Tibial artery (tissue), 4 donors: ENCODE data around the gene TMEM88.
A peak's percentile ranks its signal among the peaks of the same experiment; 100 is the strongest.

Source experiments
- DNase-seq, 2 donors: peaks; one replicate each; pipeline ENCODE4 v3.0.0-alpha.2; 2019
- H3K27ac ChIP-seq, 2 donors: fragments of 200-600 bp; sonication (generic) in 1 of 2; 1 replicate in 1 of 2; 2 replicates in 1 of 2; pipeline ENCODE4 v1.5.1; 2018 to 2019; ENCODE audit warnings: mild to moderate bottlenecking in 1 of 2
- H3K27me3 ChIP-seq, 2 donors: fragments of 200-600 bp; sonication (generic) in 1 of 2; one replicate each; pipeline versions ENCODE4 v1.5.1 to v1.6.0; 2016 to 2019
- H3K36me3 ChIP-seq, 3 donors: fragments of 200-600 bp; sonication (generic) in 2 of 3; one replicate each; pipeline ENCODE4 v1.5.1; 2016 to 2019; ENCODE audit warnings: mild to moderate bottlenecking in 2 of 3
- H3K4me1 ChIP-seq, 4 donors: fragments of 200-600 bp; sonication (generic) in 2 of 4; 1 replicate in 3 of 4; 2 replicates in 1 of 4; pipeline ENCODE4 v1.5.1; 2016 to 2019
- H3K4me3 ChIP-seq, 2 donors: fragments of 200-600 bp; sonication (generic) in 1 of 2; 1 replicate in 1 of 2; 2 replicates in 1 of 2; pipeline ENCODE4 v1.5.1; 2018 to 2019; ENCODE audit warnings: mild to moderate bottlenecking in 2 of 2
- H3K9me3 ChIP-seq, 3 donors: fragments of 200-600 bp; sonication (generic) in 1 of 3; one replicate each; pipeline ENCODE4 v1.5.1; 2016 to 2019
- intact Hi-C: fragments of 100-400 bp; cut with DNase I; formaldehyde crosslinking; loops from one replicate; pipeline ENCODE4 v1.15.0; 2023; ENCODE audit warnings: low total_unique reads
- TF ChIP-seq, protein P1 (sequence below), 2 experiments: fragments of 200-600 bp in 1 of 2; fragments of 450-650 bp in 1 of 2; IDR thresholded peaks; one replicate each; pipeline ENCODE4 v1.5.1; 2017 to 2019; ENCODE audit warnings: antibody characterized with exemption in 2 of 2, mild to moderate bottlenecking in 1 of 2, moderate library complexity in 1 of 2

Gene TMEM88

GRCh38 chr17:7878234-7878633 lies 23.4 kb downstream of the TMEM88 start:
- TF ChIP-seq, protein P1, sequence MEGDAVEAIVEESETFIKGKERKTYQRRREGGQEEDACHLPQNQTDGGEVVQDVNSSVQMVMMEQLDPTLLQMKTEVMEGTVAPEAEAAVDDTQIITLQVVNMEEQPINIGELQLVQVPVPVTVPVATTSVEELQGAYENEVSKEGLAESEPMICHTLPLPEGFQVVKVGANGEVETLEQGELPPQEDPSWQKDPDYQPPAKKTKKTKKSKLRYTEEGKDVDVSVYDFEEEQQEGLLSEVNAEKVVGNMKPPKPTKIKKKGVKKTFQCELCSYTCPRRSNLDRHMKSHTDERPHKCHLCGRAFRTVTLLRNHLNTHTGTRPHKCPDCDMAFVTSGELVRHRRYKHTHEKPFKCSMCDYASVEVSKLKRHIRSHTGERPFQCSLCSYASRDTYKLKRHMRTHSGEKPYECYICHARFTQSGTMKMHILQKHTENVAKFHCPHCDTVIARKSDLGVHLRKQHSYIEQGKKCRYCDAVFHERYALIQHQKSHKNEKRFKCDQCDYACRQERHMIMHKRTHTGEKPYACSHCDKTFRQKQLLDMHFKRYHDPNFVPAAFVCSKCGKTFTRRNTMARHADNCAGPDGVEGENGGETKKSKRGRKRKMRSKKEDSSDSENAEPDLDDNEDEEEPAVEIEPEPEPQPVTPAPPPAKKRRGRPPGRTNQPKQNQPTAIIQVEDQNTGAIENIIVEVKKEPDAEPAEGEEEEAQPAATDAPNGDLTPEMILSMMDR (IDR thresholded peaks at IDR 0.05): no peak
- peaks cover 0 to 6% (median 0%) of the 10 kb centered on the region in 4 donors for H3K4me1 ChIP-seq
- intact Hi-C loops: no loop called here
- H3K4me3 ChIP-seq: no peak overlapping the region
- H3K36me3 ChIP-seq: peaks cover 0 to 16% (median 6%) of the 10 kb centered on the region in 3 donors
- H3K27ac ChIP-seq: no peak overlapping the region
- DNase-seq: no peak
- peaks cover 0 to 12% of the 10 kb centered on the region in 2 donors for H3K27me3 ChIP-seq
- H3K9me3 ChIP-seq: no peaks in the 10 kb centered on the region

- Histone ChIP-seq H3K4me3 (no peak overlapping the region), H3K9me3 (no peaks in the 10 kb centered on the region), H3K4me1 (peaks cover 0 to 7% (median under 1%) of the 10 kb centered on the region in 4 donors), H3K27me3 (peaks cover 0 to 15% of the 10 kb centered on the region in 2 donors), H3K27ac (no peak overlapping the region), H3K36me3 (peaks cover 0 to 16% (median 6%) of the 10 kb centered on the region in 3 donors)
- TF ChIP-seq, protein P1 (IDR thresholded peaks at IDR 0.05): no peak
- intact Hi-C loops: no loop called here
- no peak for DNase-seq
Observed at GRCh38 chr17:7880076-7880868, 25.4 kb downstream of the TMEM88 start.

- H3K27ac ChIP-seq: no peak overlapping the region
- H3K4me3 ChIP-seq: no peak overlapping the region
- peaks cover 0 to 16% (median 6%) of the 10 kb centered on the region in 3 donors for H3K36me3 ChIP-seq
- H3K9me3 ChIP-seq: no peaks in the 10 kb centered on the region
- H3K27me3 ChIP-seq: peaks cover 0 to 22% of the 10 kb centered on the region in 2 donors
- DNase-seq: no peak
- TF ChIP-seq, protein P1 (IDR thresholded peaks at IDR 0.05): no peak
- intact Hi-C loops: no loop called here
- H3K4me1 ChIP-seq: peaks cover 0 to 19% (median 11%) of the 10 kb centered on the region in 4 donors
Observed at GRCh38 chr17:7881276-7882054, 26.6 kb downstream of the TMEM88 start.

GRCh38 chr17:7882068-7882467 lies 27.2 kb downstream of the TMEM88 start:
- intact Hi-C loops: no loop called here
- TF ChIP-seq, protein P1 (IDR thresholded peaks at IDR 0.05): no peak
- H3K4me3 ChIP-seq: no peak overlapping the region
- H3K4me1 ChIP-seq: peaks cover 0 to 25% (median 17%) of the 10 kb centered on the region in 4 donors
- no peaks in the 10 kb centered on the region for H3K9me3 ChIP-seq
- H3K27me3 ChIP-seq: peaks cover 0 to 22% of the 10 kb centered on the region in 2 donors
- no peak overlapping the region for H3K27ac ChIP-seq
- no peak for DNase-seq
- peaks cover 0 to 16% (median 6%) of the 10 kb centered on the region in 3 donors for H3K36me3 ChIP-seq

GRCh38 chr17:7882629-7883028 lies 27.8 kb downstream of the TMEM88 start:
- H3K27ac ChIP-seq: peak overlapping the region in 1 of 2 donors; percentile 58

More at GRCh38 chr17:7882629-7883028, 27.8 kb downstream of the TMEM88 start:
- peaks cover 0 to 16% (median 6%) of the 10 kb centered on the region in 3 donors for H3K36me3 ChIP-seq
- H3K4me3 ChIP-seq: no peak overlapping the region
- no peaks in the 10 kb centered on the region for H3K9me3 ChIP-seq
- TF ChIP-seq, protein P1 (IDR thresholded peaks at IDR 0.05): no peak
- intact Hi-C loops: no loop called here
- no peak for DNase-seq
- peaks cover 0 to 22% of the 10 kb centered on the region in 2 donors for H3K27me3 ChIP-seq
- peaks cover under 1 to 29% (median 21%) of the 10 kb centered on the region in 4 donors for H3K4me1 ChIP-seq
